Fibroblast of lung (primary cell): ENCODE results near the gene MBOAT1. TPM values are rescaled to one million over a fixed set of nuclear protein-coding genes. Genes with fewer than 3 reads are reported as not detected.

Source experiments
- DNase-seq, 2 donors: peaks; one replicate each; pipeline versions ENCODE4 v3.0.0 to v3.0.0-alpha.2; 2010; ENCODE audit warnings: low read depth in 2 of 2
- H2AFZ ChIP-seq: 2 replicates; pipeline ENCODE4 v1.5.1; 2012; ENCODE audit warnings: low read length, control low read depth, inconsistent platforms
- H3K27ac ChIP-seq: 2 replicates; pipeline ENCODE4 v1.5.1; 2011; ENCODE audit warnings: low read length, control low read depth; ENCODE audit not compliant: insufficient read depth
- H3K27me3 ChIP-seq: 2 replicates; pipeline ENCODE4 v1.5.1; 2011; ENCODE audit warnings: mild to moderate bottlenecking, low read length; ENCODE audit not compliant: control insufficient read depth, insufficient read depth
- H3K36me3 ChIP-seq: 2 replicates; pipeline ENCODE4 v1.5.1; 2011; ENCODE audit warnings: low read length; ENCODE audit not compliant: control insufficient read depth, insufficient read depth
- H3K4me1 ChIP-seq: 2 replicates; pipeline ENCODE4 v1.5.1; 2011; ENCODE audit warnings: low read length; ENCODE audit not compliant: control insufficient read depth, insufficient read depth; ENCODE audit errors: extremely low read depth
- H3K4me2 ChIP-seq: 2 replicates; pipeline ENCODE4 v1.5.1; 2011; ENCODE audit warnings: low read length, control low read depth; ENCODE audit not compliant: insufficient read depth; ENCODE audit errors: extremely low read depth
- H3K4me3 ChIP-seq, 4 experiments: fragments of 200-600 bp in 1 of 4; sonication (generic) in 1 of 4; replicated peaks in 1 of 4; 2 replicates each; pipeline ENCODE4 v1.5.1; 2011 to 2016; ENCODE audit warnings: low read length in 4 of 4, low read depth in 3 of 4, mild to moderate bottlenecking in 3 of 4, control low read depth in 2 of 4, inconsistent platforms in 1 of 4, mixed read lengths in 1 of 4; ENCODE audit not compliant: insufficient read depth in 1 of 4; ENCODE audit errors: control extremely low read depth in 1 of 4
- H3K79me2 ChIP-seq: 2 replicates; pipeline ENCODE4 v1.5.1; 2012; ENCODE audit warnings: mild to moderate bottlenecking, low read length, inconsistent platforms; ENCODE audit not compliant: control insufficient read depth, insufficient read depth
- H3K9ac ChIP-seq: 2 replicates; pipeline ENCODE4 v1.5.1; 2011; ENCODE audit warnings: mild to moderate bottlenecking, low read length, control low read depth; ENCODE audit not compliant: insufficient read depth
- H3K9me3 ChIP-seq: 2 replicates; pipeline ENCODE4 v1.5.1; 2012; ENCODE audit warnings: low read depth, low read length; ENCODE audit not compliant: control insufficient read depth, insufficient read depth
- H4K20me1 ChIP-seq: 2 replicates; pipeline ENCODE4 v1.5.1; 2011; ENCODE audit warnings: low read length; ENCODE audit not compliant: control insufficient read depth, insufficient read depth; ENCODE audit errors: extremely low read depth
- EZH2 ChIP-seq: IDR thresholded peaks from 2 replicates; pipeline ENCODE4 v1.5.1; 2012; ENCODE audit warnings: low read length, control low read depth, mild to moderate bottlenecking; ENCODE audit errors: missing control alignments
- polyA plus RNA-seq, 2 donors: library from polyadenylated mRNA; depleted of rRNA in 1 of 2; stranded (reverse) in 1 of 2; unstranded in 1 of 2; fragments of >200 nt; gene quantifications; 2 replicates each; pipeline ENCODE4 v1.2.1, GENCODE V29; 2011 to 2012; ENCODE audit warnings: missing spikeins in 1 of 2
- total RNA-seq: library from RNA; depleted of rRNA; stranded (reverse); fragments of >200 nt; gene quantifications from 2 replicates; pipeline ENCODE4 v1.2.1, GENCODE V29; 2014
- TF ChIP-seq, protein P1 (sequence below), 2 donors: IDR thresholded peaks in 1 of 2; conservative IDR thresholded peaks in 1 of 2; 1 replicate in 1 of 2; 2 replicates in 1 of 2; pipeline ENCODE4 v1.5.1; 2011 to 2012; ENCODE audit warnings: low read length in 2 of 2, control low read depth in 1 of 2, inconsistent platforms in 1 of 2, low read depth in 1 of 2, mild to moderate bottlenecking in 1 of 2

MBOAT1 gene
- total and polyA plus RNA-seq, 2 donors (not counting 1 experiment from before 2014, with no cell fraction given), result 3.1 to 6.6 TPM

DNA sequence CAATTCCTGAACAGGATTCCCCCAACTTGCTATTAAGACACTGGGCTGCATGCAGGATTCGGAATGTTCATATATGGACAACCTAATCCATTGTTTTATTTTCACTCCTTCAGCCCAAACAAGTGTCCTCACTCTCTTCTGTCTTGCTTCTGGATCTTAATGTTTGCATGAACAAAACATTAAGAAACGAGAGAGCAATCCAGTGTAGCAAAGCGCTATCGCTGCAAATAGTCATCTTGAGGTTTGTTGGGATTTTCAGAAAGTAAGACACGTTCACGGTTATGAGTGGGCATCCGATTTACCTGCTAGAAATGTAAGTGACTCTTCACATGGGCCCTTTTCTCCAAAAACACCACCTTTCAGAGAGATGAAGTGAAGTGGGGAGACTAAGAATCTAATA lies 156.4 kb downstream of the MBOAT1 start:
- H3K4me2 ChIP-seq, result no peak overlapping the region
- H2AFZ ChIP-seq, result no peak overlapping the region
- H3K27me3 ChIP-seq, result no peaks in the 10 kb centered on the region
- no peak overlapping the region for H3K27ac ChIP-seq
- no peak overlapping the region for H3K9ac ChIP-seq
- no peaks in the 10 kb centered on the region for H3K36me3 ChIP-seq
- H4K20me1 ChIP-seq, result no peaks in the 10 kb centered on the region
- no peak for DNase-seq
- H3K4me1 ChIP-seq, result no peaks in the 10 kb centered on the region
- TF ChIP-seq EZH2, result no peak
- TF ChIP-seq, protein P1, sequence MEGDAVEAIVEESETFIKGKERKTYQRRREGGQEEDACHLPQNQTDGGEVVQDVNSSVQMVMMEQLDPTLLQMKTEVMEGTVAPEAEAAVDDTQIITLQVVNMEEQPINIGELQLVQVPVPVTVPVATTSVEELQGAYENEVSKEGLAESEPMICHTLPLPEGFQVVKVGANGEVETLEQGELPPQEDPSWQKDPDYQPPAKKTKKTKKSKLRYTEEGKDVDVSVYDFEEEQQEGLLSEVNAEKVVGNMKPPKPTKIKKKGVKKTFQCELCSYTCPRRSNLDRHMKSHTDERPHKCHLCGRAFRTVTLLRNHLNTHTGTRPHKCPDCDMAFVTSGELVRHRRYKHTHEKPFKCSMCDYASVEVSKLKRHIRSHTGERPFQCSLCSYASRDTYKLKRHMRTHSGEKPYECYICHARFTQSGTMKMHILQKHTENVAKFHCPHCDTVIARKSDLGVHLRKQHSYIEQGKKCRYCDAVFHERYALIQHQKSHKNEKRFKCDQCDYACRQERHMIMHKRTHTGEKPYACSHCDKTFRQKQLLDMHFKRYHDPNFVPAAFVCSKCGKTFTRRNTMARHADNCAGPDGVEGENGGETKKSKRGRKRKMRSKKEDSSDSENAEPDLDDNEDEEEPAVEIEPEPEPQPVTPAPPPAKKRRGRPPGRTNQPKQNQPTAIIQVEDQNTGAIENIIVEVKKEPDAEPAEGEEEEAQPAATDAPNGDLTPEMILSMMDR (conservative IDR thresholded peaks at IDR 0.05 in 1 of 2, IDR thresholded peaks at IDR 0.05 in 1 of 2; ENCODE audit: low read depth in 1 of 2, low read length in 2 of 2), result no peak
- no peaks in the 10 kb centered on the region for H3K79me2 ChIP-seq
- H3K9me3 ChIP-seq, result no peaks in the 10 kb centered on the region
- H3K4me3 ChIP-seq, result no peak overlapping the region

Other genes starting within 250 kb of the MBOAT1 start
- 3.1 and 4.1 TPM in 2 replicates for gene E2F3, start 189.4 kb upstream of the MBOAT1 start, total RNA-seq
- 12.3 and 14.8 TPM in 2 replicates for gene E2F3, start 189.4 kb upstream of the MBOAT1 start, polyA plus RNA-seq